RWPE2 (cell line): ENCODE data around the gene JADE3.

Experiments used
- ATAC-seq: fragments of 200-7000 bp; cut with Tn5 transposase; 3 replicates; pipeline ENCODE4 v1.9.1; 2021; ENCODE audit warnings: low read depth
- DNase-seq: peaks from one replicate; pipeline ENCODE4 v3.0.0-alpha.2; 2020; ENCODE audit warnings: low spot score
- H3K27ac ChIP-seq: fragments of 450-650 bp; 2 replicates; pipeline ENCODE4 v1.5.1; 2017; ENCODE audit warnings: mild to moderate bottlenecking; ENCODE audit not compliant: poor library complexity, severe bottlenecking
- H3K27me3 ChIP-seq: fragments of 250-450 bp; sonication (Bioruptor Pico); 2 replicates; pipeline ENCODE4 v1.5.1; 2021; ENCODE audit warnings: mild to moderate bottlenecking, moderate library complexity; ENCODE audit not compliant: insufficient read depth, poor library complexity, severe bottlenecking
- H3K36me3 ChIP-seq: fragments of 250-450 bp; sonication (Bioruptor Pico); 2 replicates; pipeline ENCODE4 v1.5.1; 2020; ENCODE audit warnings: low read depth, mild to moderate bottlenecking, moderate library complexity
- H3K4me1 ChIP-seq: fragments of 250-450 bp; sonication (Bioruptor Pico); 2 replicates; pipeline ENCODE4 v1.5.1; 2021; ENCODE audit warnings: mild to moderate bottlenecking, moderate library complexity; ENCODE audit not compliant: insufficient read depth, poor library complexity, severe bottlenecking
- H3K4me3 ChIP-seq: fragments of 250-450 bp; sonication (Bioruptor Pico); 2 replicates; pipeline ENCODE4 v1.5.1; 2021; ENCODE audit warnings: mild to moderate bottlenecking, moderate library complexity; ENCODE audit not compliant: severe bottlenecking
- H3K9me3 ChIP-seq: fragments of 250-450 bp; sonication (Bioruptor Pico); 2 replicates; pipeline ENCODE4 v1.5.1; 2021; ENCODE audit warnings: mild to moderate bottlenecking, moderate library complexity; ENCODE audit not compliant: severe bottlenecking
- CTCF ChIP-seq: fragments of 450-650 bp; IDR thresholded peaks from one replicate; pipeline ENCODE4 v1.5.1; 2017; ENCODE audit warnings: mild to moderate bottlenecking, moderate library complexity; ENCODE audit not compliant: poor library complexity, severe bottlenecking

The JADE3 gene

GRCh38 chrX:46873746-46874145, 38.5 kb upstream of the JADE3 start:
- no peaks in the 10 kb centered on the region for H3K27me3 ChIP-seq
- ATAC-seq (0 out of 3 replicates have a peak, but pooled peaks have one; percentile 31), DNase-seq (no peak)
- peak overlapping the region; percentile 26 for H3K27ac ChIP-seq
- H3K36me3 ChIP-seq = no peaks in the 10 kb centered on the region
- H3K4me3 ChIP-seq = no peak overlapping the region
- H3K4me1 ChIP-seq = no peaks in the 10 kb centered on the region
- TF ChIP-seq CTCF = no peak
- H3K9me3 ChIP-seq = no peaks in the 10 kb centered on the region

- H3K27ac ChIP-seq = no peak overlapping the region
- no peaks in the 10 kb centered on the region for H3K4me1 ChIP-seq
- H3K9me3 ChIP-seq = no peaks in the 10 kb centered on the region
- no peaks in the 10 kb centered on the region for H3K36me3 ChIP-seq
- TF ChIP-seq CTCF = no peak
- DNase-seq = no peak
- H3K27me3 ChIP-seq = no peaks in the 10 kb centered on the region
- no peak for ATAC-seq
- no peak overlapping the region for H3K4me3 ChIP-seq
Observed at GRCh38 chrX:46876901-46877300, 35.3 kb upstream of the JADE3 start.

GRCh38 chrX:46882266-46882665, 30.0 kb upstream of the JADE3 start:
- Histone ChIP-seq H3K36me3 (no peaks in the 10 kb centered on the region), H3K27me3 (no peaks in the 10 kb centered on the region), H3K27ac (no peak overlapping the region), H3K4me1 (no peaks in the 10 kb centered on the region), H3K9me3 (no peaks in the 10 kb centered on the region), H3K4me3 (no peak overlapping the region)
- no peak for TF ChIP-seq CTCF
- ATAC-seq (no peak), DNase-seq (no peak)

- DNase-seq = no peak
- Histone ChIP-seq H3K4me3 (no peak overlapping the region), H3K4me1 (no peaks in the 10 kb centered on the region), H3K27ac (no peak overlapping the region), H3K27me3 (no peaks in the 10 kb centered on the region), H3K36me3 (no peaks in the 10 kb centered on the region), H3K9me3 (no peaks in the 10 kb centered on the region)
- ATAC-seq = no peak
- TF ChIP-seq CTCF = no peak
Observed at GRCh38 chrX:46884799-46885198, 27.4 kb upstream of the JADE3 start.

GRCh38 chrX:46898207-46898606, 14.0 kb upstream of the JADE3 start:
- Histone ChIP-seq H3K36me3 (no peaks in the 10 kb centered on the region), H3K27me3 (no peaks in the 10 kb centered on the region), H3K4me1 (no peaks in the 10 kb centered on the region), H3K4me3 (no peak overlapping the region), H3K27ac (no peak overlapping the region), H3K9me3 (no peaks in the 10 kb centered on the region)
- TF ChIP-seq CTCF = no peak
- ATAC-seq = no peak
- DNase-seq = no peak
